ENCODE measurements around the gene OLA1. TPM values are rescaled to one million over a fixed set of nuclear protein-coding genes. Genes with fewer than 3 reads are reported as not detected.
"Not testable (repeated sequence)": the region's sequence is repeated elsewhere in the genome, so short reads cannot be mapped to it uniquely, and the experiment has no call there.

The OLA1 gene
- total RNA-seq, 1 donor from 2014 or later: 79.4 TPM

DNA sequence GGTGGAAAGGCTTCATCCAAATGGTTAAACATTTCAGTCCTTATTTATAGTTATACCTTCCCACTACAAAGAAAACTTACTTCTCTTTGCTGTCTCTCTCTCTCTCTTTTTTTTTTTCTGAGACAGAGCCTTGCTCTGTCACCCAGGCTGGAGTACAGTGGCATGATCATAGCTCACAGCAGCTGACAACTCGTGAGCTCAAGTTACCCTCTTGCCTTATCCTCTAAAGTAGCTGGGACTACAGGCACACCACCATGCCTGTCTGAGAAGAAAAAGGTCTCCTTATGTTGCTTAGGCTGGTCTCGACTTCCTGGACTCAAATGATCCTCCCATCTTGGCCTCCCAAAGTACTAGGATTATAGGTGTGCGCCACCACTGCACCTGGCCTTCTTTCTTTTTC, 32.3 kb upstream of the OLA1 start:
- no peak for DNase-seq (ENCODE audit: extremely low spot score, unreplicated experiment)
- Mint-ChIP-seq H3K4me1 (ENCODE audit: unreplicated experiment) (no peaks in the 10 kb centered on the region), H3K4me3 (ENCODE audit: unreplicated experiment) (no peak overlapping the region), H3K36me3 (ENCODE audit: unreplicated experiment) (no peaks in the 10 kb centered on the region), H3K27ac (ENCODE audit: unreplicated experiment) (no peak overlapping the region), H3K27me3 (ENCODE audit: unreplicated experiment) (peaks cover 38% of the 10 kb centered on the region), H3K9me3 (ENCODE audit: unreplicated experiment) (no peaks in the 10 kb centered on the region)
- no peak for TF ChIP-seq CTCF (IDR thresholded peaks at IDR 0.05)

DNA sequence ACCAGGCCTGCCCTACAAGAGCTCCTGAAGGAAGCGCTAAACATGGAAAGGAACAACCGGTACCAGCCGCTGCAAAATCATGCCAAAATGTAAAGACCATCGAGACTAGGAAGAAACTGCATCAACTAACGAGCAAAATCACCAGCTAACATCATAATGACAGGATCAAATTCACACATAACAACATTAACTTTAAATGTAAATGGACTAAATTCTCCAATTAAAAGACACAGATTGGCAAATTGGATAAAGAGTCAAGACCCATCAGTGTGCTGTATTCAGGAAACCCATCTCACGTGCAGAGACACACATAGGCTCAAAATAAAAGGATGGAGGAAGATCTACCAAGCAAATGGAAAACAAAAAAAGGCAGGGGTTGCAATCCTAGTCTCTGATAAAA, 21.9 kb upstream of the OLA1 start:
- peaks cover 32% of the 10 kb centered on the region for H3K27me3 Mint-ChIP-seq (ENCODE audit: unreplicated experiment)
- H3K9me3 Mint-ChIP-seq (ENCODE audit: unreplicated experiment); H3K36me3 Mint-ChIP-seq (ENCODE audit: unreplicated experiment); DNase-seq (ENCODE audit: extremely low spot score, unreplicated experiment); H3K4me1 Mint-ChIP-seq (ENCODE audit: unreplicated experiment); H3K27ac Mint-ChIP-seq (ENCODE audit: unreplicated experiment); H3K4me3 Mint-ChIP-seq (ENCODE audit: unreplicated experiment): not testable (repeated sequence)

DNA sequence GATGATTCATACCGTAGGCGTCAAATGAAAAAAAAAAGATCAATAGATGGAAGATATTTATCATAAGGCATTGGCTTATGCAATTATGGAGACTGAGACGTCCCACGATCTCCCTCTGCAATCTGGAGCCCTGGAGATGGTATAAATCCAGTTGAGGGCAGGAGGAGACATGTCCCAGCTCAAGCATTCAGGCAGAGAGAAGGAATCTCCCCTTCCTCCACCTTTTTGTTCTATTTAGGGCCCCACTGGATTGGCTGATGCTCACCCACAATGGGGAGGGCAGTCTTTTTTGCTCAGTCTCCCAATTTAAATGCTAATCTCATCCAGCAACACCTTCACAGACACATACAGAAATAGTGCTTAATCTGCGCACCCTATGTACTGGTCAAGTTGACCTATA, 18.0 kb upstream of the OLA1 start:
- Mint-ChIP-seq H3K4me3 (ENCODE audit: unreplicated experiment) (no peak overlapping the region), H3K36me3 (ENCODE audit: unreplicated experiment) (no peaks in the 10 kb centered on the region), H3K27ac (ENCODE audit: unreplicated experiment) (no peak overlapping the region), H3K9me3 (ENCODE audit: unreplicated experiment) (no peaks in the 10 kb centered on the region), H3K4me1 (ENCODE audit: unreplicated experiment) (peaks cover 3% of the 10 kb centered on the region), H3K27me3 (ENCODE audit: unreplicated experiment) (peaks cover 27% of the 10 kb centered on the region)
- DNase-seq (ENCODE audit: extremely low spot score, unreplicated experiment): no peak
- TF ChIP-seq CTCF (IDR thresholded peaks at IDR 0.05): no peak

DNA sequence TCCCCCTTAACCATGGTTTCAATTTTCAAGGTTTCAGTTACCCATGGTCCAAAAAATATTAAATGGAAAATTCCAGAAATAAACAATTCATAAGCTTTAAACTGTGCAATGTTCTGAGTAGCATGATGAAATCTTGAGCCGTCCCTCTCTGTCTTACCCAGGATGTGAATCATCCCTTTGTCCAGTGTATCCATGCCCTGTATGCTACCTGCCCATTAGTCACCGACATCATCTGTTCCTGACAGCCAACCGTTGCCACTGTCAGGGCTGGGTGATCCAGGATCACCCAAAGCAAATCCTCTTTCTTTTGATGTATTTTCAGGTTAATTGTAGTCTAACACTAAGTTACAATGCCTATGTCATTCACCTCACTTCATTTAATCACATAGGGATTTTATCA, 15.7 kb upstream of the OLA1 start:
- no peak for TF ChIP-seq CTCF (IDR thresholded peaks at IDR 0.05)
- Mint-ChIP-seq H3K4me3 (ENCODE audit: unreplicated experiment) (no peak overlapping the region), H3K9me3 (ENCODE audit: unreplicated experiment) (no peaks in the 10 kb centered on the region), H3K27ac (ENCODE audit: unreplicated experiment) (no peak overlapping the region), H3K36me3 (ENCODE audit: unreplicated experiment) (no peaks in the 10 kb centered on the region), H3K4me1 (ENCODE audit: unreplicated experiment) (peaks cover 3% of the 10 kb centered on the region), H3K27me3 (ENCODE audit: unreplicated experiment) (peaks cover 23% of the 10 kb centered on the region)
- no peak for DNase-seq (ENCODE audit: extremely low spot score, unreplicated experiment)

DNA sequence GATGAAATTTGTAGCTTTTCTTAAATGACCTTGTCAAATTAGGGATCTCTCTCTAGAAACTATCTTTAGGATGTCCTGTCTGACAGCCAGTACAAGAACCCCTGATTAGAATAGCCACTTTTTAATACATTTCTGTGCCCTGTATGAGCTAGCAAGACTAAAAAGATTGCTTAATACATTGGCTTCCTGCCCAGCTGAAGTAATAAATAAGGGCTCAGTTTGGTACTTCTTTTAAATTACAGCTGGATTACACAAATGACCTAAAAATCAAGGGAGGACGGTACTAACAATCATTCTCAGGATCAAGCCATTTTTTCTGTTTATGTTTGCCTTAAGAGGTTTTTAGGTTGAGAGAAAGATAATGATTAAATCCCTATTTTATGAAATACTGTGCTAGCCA, 11.6 kb upstream of the OLA1 start:
- H3K36me3 Mint-ChIP-seq (ENCODE audit: unreplicated experiment): no peaks in the 10 kb centered on the region
- TF ChIP-seq CTCF (IDR thresholded peaks at IDR 0.05): no peak

GRCh38 chr2:174254267-174254666, 5.9 kb upstream of the OLA1 start:
- Mint-ChIP-seq H3K9me3 (ENCODE audit: unreplicated experiment) (no peaks in the 10 kb centered on the region), H3K36me3 (ENCODE audit: unreplicated experiment) (no peaks in the 10 kb centered on the region), H3K27me3 (ENCODE audit: unreplicated experiment) (peaks cover 3% of the 10 kb centered on the region), H3K4me3 (ENCODE audit: unreplicated experiment) (no peak overlapping the region), H3K27ac (ENCODE audit: unreplicated experiment) (no peak overlapping the region), H3K4me1 (ENCODE audit: unreplicated experiment) (peaks cover under 1% of the 10 kb centered on the region)
- DNase-seq (ENCODE audit: extremely low spot score, unreplicated experiment): no peak
- TF ChIP-seq CTCF (IDR thresholded peaks at IDR 0.05): no peak

More for the DNA sequence above, 11.6 kb upstream of the OLA1 start:
- Mint-ChIP-seq H3K27me3 (ENCODE audit: unreplicated experiment) (peaks cover 3% of the 10 kb centered on the region), H3K4me3 (ENCODE audit: unreplicated experiment) (no peak overlapping the region), H3K27ac (ENCODE audit: unreplicated experiment) (no peak overlapping the region), H3K4me1 (ENCODE audit: unreplicated experiment) (peaks cover 3% of the 10 kb centered on the region), H3K9me3 (ENCODE audit: unreplicated experiment) (no peaks in the 10 kb centered on the region)
- no peak for DNase-seq (ENCODE audit: extremely low spot score, unreplicated experiment)

Measured in osteocyte (in vitro differentiated cells).